ENCODE measurements around the gene LTF.

The LTF gene

GRCh38 chr3:46419816-46420215, 44.9 kb downstream of the LTF start:
- Histone ChIP-seq H3K9me3 (ENCODE audit: control insufficient read depth, insufficient read depth, low read length) (no peaks in the 10 kb centered on the region), H3K9ac (ENCODE audit: low read depth, low read length) (no peak overlapping the region), H3K27ac (ENCODE audit: low read depth, low read length) (no peak overlapping the region), H3K36me3 (ENCODE audit: control insufficient read depth, insufficient read depth, low read length) (no peaks in the 10 kb centered on the region), H3K4me3 (ENCODE audit: low read depth, low read length) (no peak overlapping the region), H3K4me1 (ENCODE audit: control insufficient read depth, insufficient read depth, low read length) (peaks cover 11% of the 10 kb centered on the region; the same call in 1 of the 2 replicates), H3K27me3 (ENCODE audit: control insufficient read depth, insufficient read depth, low read length) (no peaks in the 10 kb centered on the region)

GRCh38 chr3:46417841-46418611, 46.7 kb downstream of the LTF start:
- Histone ChIP-seq H3K9ac (ENCODE audit: low read depth, low read length) (no peak overlapping the region), H3K9me3 (ENCODE audit: control insufficient read depth, insufficient read depth, low read length) (no peaks in the 10 kb centered on the region), H3K27ac (ENCODE audit: low read depth, low read length) (no peak overlapping the region), H3K4me3 (ENCODE audit: low read depth, low read length) (no peak overlapping the region), H3K27me3 (ENCODE audit: control insufficient read depth, insufficient read depth, low read length) (no peaks in the 10 kb centered on the region), H3K36me3 (ENCODE audit: control insufficient read depth, insufficient read depth, low read length) (no peaks in the 10 kb centered on the region), H3K4me1 (ENCODE audit: control insufficient read depth, insufficient read depth, low read length) (peaks cover 11% of the 10 kb centered on the region; the same call in 1 of the 2 replicates)

GRCh38 chr3:46416811-46417510, 47.7 kb downstream of the LTF start:
- Histone ChIP-seq H3K27me3 (ENCODE audit: control insufficient read depth, insufficient read depth, low read length) (no peaks in the 10 kb centered on the region), H3K9me3 (ENCODE audit: control insufficient read depth, insufficient read depth, low read length) (no peaks in the 10 kb centered on the region), H3K36me3 (ENCODE audit: control insufficient read depth, insufficient read depth, low read length) (no peaks in the 10 kb centered on the region), H3K9ac (ENCODE audit: low read depth, low read length) (no peak overlapping the region), H3K27ac (ENCODE audit: low read depth, low read length) (no peak overlapping the region), H3K4me1 (ENCODE audit: control insufficient read depth, insufficient read depth, low read length) (peaks cover 11% of the 10 kb centered on the region; the same call in 1 of the 2 replicates), H3K4me3 (ENCODE audit: low read depth, low read length) (no peak overlapping the region)

GRCh38 chr3:46416125-46416810, 48.4 kb downstream of the LTF start:
- peaks cover 11% of the 10 kb centered on the region; the same call in 1 of the 2 replicates for H3K4me1 ChIP-seq (ENCODE audit: control insufficient read depth, insufficient read depth, low read length)
- no peaks in the 10 kb centered on the region for H3K36me3 ChIP-seq (ENCODE audit: control insufficient read depth, insufficient read depth, low read length)
- H3K9ac ChIP-seq (ENCODE audit: low read depth, low read length) = no peak overlapping the region
- H3K4me3 ChIP-seq (ENCODE audit: low read depth, low read length) = no peak overlapping the region
- no peaks in the 10 kb centered on the region for H3K27me3 ChIP-seq (ENCODE audit: control insufficient read depth, insufficient read depth, low read length)
- H3K9me3 ChIP-seq (ENCODE audit: control insufficient read depth, insufficient read depth, low read length) = no peaks in the 10 kb centered on the region
- no peak overlapping the region for H3K27ac ChIP-seq (ENCODE audit: low read depth, low read length)

GRCh38 chr3:46414739-46415138, 50.0 kb downstream of the LTF start:
- peaks cover 11% of the 10 kb centered on the region; the same call in 1 of the 2 replicates for H3K4me1 ChIP-seq (ENCODE audit: control insufficient read depth, insufficient read depth, low read length)
- H3K4me3 ChIP-seq (ENCODE audit: low read depth, low read length) = no peak overlapping the region
- no peaks in the 10 kb centered on the region for H3K9me3 ChIP-seq (ENCODE audit: control insufficient read depth, insufficient read depth, low read length)
- H3K27ac ChIP-seq (ENCODE audit: low read depth, low read length) = no peak overlapping the region
- no peaks in the 10 kb centered on the region for H3K27me3 ChIP-seq (ENCODE audit: control insufficient read depth, insufficient read depth, low read length)
- no peaks in the 10 kb centered on the region for H3K36me3 ChIP-seq (ENCODE audit: control insufficient read depth, insufficient read depth, low read length)
- H3K9ac ChIP-seq (ENCODE audit: low read depth, low read length) = no peak overlapping the region

GRCh38 chr3:46413951-46414350, 50.8 kb downstream of the LTF start:
- Histone ChIP-seq H3K4me1 (ENCODE audit: control insufficient read depth, insufficient read depth, low read length) (peaks cover 11% of the 10 kb centered on the region; the same call in 1 of the 2 replicates), H3K27me3 (ENCODE audit: control insufficient read depth, insufficient read depth, low read length) (no peaks in the 10 kb centered on the region), H3K4me3 (ENCODE audit: low read depth, low read length) (no peak overlapping the region), H3K9me3 (ENCODE audit: control insufficient read depth, insufficient read depth, low read length) (no peaks in the 10 kb centered on the region), H3K36me3 (ENCODE audit: control insufficient read depth, insufficient read depth, low read length) (no peaks in the 10 kb centered on the region), H3K27ac (ENCODE audit: low read depth, low read length) (no peak overlapping the region), H3K9ac (ENCODE audit: low read depth, low read length) (no peak overlapping the region)

- H3K4me3 ChIP-seq (ENCODE audit: low read depth, low read length) = no peak overlapping the region
- H3K27ac ChIP-seq (ENCODE audit: low read depth, low read length) = no peak overlapping the region
- H3K9me3 ChIP-seq (ENCODE audit: control insufficient read depth, insufficient read depth, low read length) = no peaks in the 10 kb centered on the region
- H3K9ac ChIP-seq (ENCODE audit: low read depth, low read length) = no peak overlapping the region
- H3K27me3 ChIP-seq (ENCODE audit: control insufficient read depth, insufficient read depth, low read length) = no peaks in the 10 kb centered on the region
- H3K4me1 ChIP-seq (ENCODE audit: control insufficient read depth, insufficient read depth, low read length) = peaks cover under 1% of the 10 kb centered on the region; the same call in 1 of the 2 replicates
- H3K36me3 ChIP-seq (ENCODE audit: control insufficient read depth, insufficient read depth, low read length) = no peaks in the 10 kb centered on the region
Observed at GRCh38 chr3:46412786-46413298, 51.9 kb downstream of the LTF start.

GRCh38 chr3:46411271-46411670, 53.4 kb downstream of the LTF start:
- H3K9me3 ChIP-seq (ENCODE audit: control insufficient read depth, insufficient read depth, low read length) = no peaks in the 10 kb centered on the region
- H3K4me1 ChIP-seq (ENCODE audit: control insufficient read depth, insufficient read depth, low read length) = no peaks in the 10 kb centered on the region
- no peak overlapping the region for H3K27ac ChIP-seq (ENCODE audit: low read depth, low read length)
- H3K9ac ChIP-seq (ENCODE audit: low read depth, low read length) = no peak overlapping the region
- H3K27me3 ChIP-seq (ENCODE audit: control insufficient read depth, insufficient read depth, low read length) = no peaks in the 10 kb centered on the region
- no peaks in the 10 kb centered on the region for H3K36me3 ChIP-seq (ENCODE audit: control insufficient read depth, insufficient read depth, low read length)
- no peak overlapping the region for H3K4me3 ChIP-seq (ENCODE audit: low read depth, low read length)

- Histone ChIP-seq H3K9me3 (ENCODE audit: control insufficient read depth, insufficient read depth, low read length) (no peaks in the 10 kb centered on the region), H3K27me3 (ENCODE audit: control insufficient read depth, insufficient read depth, low read length) (no peaks in the 10 kb centered on the region), H3K9ac (ENCODE audit: low read depth, low read length) (no peak overlapping the region), H3K4me3 (ENCODE audit: low read depth, low read length) (no peak overlapping the region), H3K4me1 (ENCODE audit: control insufficient read depth, insufficient read depth, low read length) (no peaks in the 10 kb centered on the region), H3K27ac (ENCODE audit: low read depth, low read length) (no peak overlapping the region), H3K36me3 (ENCODE audit: control insufficient read depth, insufficient read depth, low read length) (no peaks in the 10 kb centered on the region)
Observed at GRCh38 chr3:46410669-46411068, 54.0 kb downstream of the LTF start.

GRCh38 chr3:46409739-46410489, 54.8 kb downstream of the LTF start:
- H3K4me3 ChIP-seq (ENCODE audit: low read depth, low read length) = no peak overlapping the region
- H3K4me1 ChIP-seq (ENCODE audit: control insufficient read depth, insufficient read depth, low read length) = no peaks in the 10 kb centered on the region
- H3K27ac ChIP-seq (ENCODE audit: low read depth, low read length) = no peak overlapping the region
- H3K27me3 ChIP-seq (ENCODE audit: control insufficient read depth, insufficient read depth, low read length) = no peaks in the 10 kb centered on the region
- no peaks in the 10 kb centered on the region for H3K9me3 ChIP-seq (ENCODE audit: control insufficient read depth, insufficient read depth, low read length)
- H3K36me3 ChIP-seq (ENCODE audit: control insufficient read depth, insufficient read depth, low read length) = no peaks in the 10 kb centered on the region
- H3K9ac ChIP-seq (ENCODE audit: low read depth, low read length) = no peak overlapping the region
